ENCODE data around the gene SYTL3. TPM values are rescaled to one million over a fixed set of nuclear protein-coding genes. Genes with fewer than 3 reads are reported as not detected.
A peak's percentile ranks its signal among the peaks of the same experiment; 100 is the strongest.
"Not testable (repeated sequence)": the region's sequence is repeated elsewhere in the genome, so short reads cannot be mapped to it uniquely, and the experiment has no call there.

SYTL3 gene
- total RNA-seq, 1 experiment from 2014 or later = 17.5 TPM

DNA sequence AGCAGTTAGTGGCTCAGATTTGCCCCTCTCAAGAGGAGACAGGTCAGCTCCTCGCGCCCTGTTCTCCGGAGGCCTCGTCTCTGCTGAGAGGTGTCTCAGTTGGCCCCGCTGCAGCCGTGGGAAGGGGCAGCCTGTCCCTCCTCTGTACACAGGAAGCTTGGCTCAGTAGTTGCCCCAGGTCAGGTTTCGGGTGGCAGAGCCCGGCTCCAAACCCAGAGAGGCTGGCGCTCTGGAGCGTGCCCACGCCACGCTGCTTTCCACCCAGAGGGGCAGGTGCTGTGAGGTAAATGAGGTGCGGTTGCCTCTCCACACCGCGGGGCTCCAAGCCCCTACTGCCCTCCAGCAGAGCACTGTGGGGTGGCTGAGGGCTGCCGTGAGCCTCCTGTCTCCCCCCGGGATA, 21.3 kb upstream of the SYTL3 start:
- Histone ChIP-seq H3K27ac (no peak overlapping the region), H3K4me3 (no peak overlapping the region), H3K9me3 (replicated peaks) (no peaks in the 10 kb centered on the region), H3K27me3 (replicated peaks) (no peaks in the 10 kb centered on the region), H3K36me3 (peaks cover 53% of the 10 kb centered on the region), H3K4me1 (replicated peaks) (peaks cover 20% of the 10 kb centered on the region)
- no peak for DNase-seq (ENCODE audit: low read depth in 1 of 2, low spot score in 2 of 2)

DNA sequence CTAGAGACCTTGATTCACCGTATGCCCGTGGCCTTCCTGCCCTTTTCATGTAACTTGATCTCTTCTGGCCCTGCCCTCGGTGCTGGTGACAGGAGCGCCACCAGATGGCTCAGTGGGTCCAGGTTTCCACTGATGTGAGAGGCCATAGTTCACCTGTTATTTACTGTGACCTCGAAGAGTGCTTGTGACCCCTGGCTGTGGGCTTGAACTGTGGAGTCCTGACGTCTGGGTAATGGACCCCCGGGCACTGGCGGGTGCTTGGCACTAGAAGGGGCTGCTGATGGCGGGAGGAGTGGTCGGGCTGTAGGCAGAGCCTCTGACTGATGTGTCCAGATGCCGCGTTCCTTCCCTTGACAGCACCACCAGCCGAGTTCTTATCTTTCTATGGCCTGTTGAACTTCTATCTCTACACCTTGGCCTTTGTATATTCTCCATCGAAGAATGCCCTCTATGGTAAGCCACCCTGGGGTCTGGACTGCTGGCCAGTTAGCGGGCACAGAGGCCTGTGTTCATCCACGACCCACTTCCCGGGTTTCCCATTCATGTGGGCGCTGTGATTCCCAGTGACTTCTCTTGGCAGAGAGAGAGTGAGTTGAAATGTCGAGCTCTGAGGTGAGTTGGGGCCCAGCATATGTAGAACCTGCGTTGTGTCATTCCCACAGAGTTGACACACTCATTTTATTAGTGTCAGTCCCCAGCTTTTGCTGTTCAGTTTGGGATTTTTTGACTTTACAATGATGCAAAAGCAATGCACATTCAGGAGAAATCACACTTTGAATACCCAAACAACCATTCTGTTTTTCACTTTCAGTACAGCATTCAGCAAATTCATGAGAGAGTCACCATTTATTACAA, 20.3 kb upstream of the SYTL3 start:
- H3K4me3 ChIP-seq = no peak overlapping the region
- DNase-seq (ENCODE audit: low read depth in 1 of 2, low spot score in 2 of 2) = no peak
- H3K27me3 ChIP-seq (replicated peaks) = no peaks in the 10 kb centered on the region
- peaks cover 51% of the 10 kb centered on the region for H3K36me3 ChIP-seq
- no peak overlapping the region for H3K27ac ChIP-seq
- H3K4me1 ChIP-seq (replicated peaks) = peaks cover 20% of the 10 kb centered on the region
- no peaks in the 10 kb centered on the region for H3K9me3 ChIP-seq (replicated peaks)

DNA sequence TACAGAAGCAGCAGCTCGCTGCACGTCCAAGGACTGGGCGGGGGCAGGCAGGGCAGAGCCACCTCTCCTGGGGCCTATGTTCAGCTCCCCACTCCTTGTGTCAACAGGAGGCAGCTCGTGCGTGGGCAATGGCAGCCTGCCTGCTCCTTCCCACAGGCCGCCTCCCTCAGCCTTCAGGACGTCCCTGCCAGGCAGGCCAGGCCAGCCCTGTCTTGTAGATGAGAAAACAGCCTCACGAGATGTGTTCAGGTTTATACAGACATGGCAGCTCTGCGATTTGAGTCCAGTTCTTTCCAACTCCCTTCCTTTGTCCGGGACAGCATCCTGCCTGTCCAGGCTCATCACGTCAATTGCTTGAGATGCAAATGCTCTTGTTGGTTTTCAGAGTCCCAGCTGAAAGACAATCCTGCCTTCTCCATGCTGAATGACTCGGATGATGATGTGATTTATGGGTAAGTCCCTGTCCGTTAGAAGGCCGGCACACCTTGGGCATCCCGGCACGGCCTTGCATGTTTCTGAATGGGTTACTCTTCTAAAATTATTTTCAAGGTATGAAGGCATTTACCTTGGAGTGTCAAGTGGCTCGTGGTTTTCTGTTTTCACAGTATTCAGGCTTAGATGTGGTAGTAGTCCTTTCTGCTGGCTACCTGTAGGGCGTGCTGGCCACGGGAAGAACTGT, 18.8 kb upstream of the SYTL3 start:
- Histone ChIP-seq H3K4me1 (replicated peaks) (peaks cover 20% of the 10 kb centered on the region), H3K4me3 (no peak overlapping the region), H3K9me3 (replicated peaks) (no peaks in the 10 kb centered on the region), H3K27ac (peak overlapping the region; percentile 30), H3K27me3 (replicated peaks) (no peaks in the 10 kb centered on the region), H3K36me3 (peaks cover 60% of the 10 kb centered on the region)
- no peak for DNase-seq (ENCODE audit: low read depth in 1 of 2, low spot score in 2 of 2)

DNA sequence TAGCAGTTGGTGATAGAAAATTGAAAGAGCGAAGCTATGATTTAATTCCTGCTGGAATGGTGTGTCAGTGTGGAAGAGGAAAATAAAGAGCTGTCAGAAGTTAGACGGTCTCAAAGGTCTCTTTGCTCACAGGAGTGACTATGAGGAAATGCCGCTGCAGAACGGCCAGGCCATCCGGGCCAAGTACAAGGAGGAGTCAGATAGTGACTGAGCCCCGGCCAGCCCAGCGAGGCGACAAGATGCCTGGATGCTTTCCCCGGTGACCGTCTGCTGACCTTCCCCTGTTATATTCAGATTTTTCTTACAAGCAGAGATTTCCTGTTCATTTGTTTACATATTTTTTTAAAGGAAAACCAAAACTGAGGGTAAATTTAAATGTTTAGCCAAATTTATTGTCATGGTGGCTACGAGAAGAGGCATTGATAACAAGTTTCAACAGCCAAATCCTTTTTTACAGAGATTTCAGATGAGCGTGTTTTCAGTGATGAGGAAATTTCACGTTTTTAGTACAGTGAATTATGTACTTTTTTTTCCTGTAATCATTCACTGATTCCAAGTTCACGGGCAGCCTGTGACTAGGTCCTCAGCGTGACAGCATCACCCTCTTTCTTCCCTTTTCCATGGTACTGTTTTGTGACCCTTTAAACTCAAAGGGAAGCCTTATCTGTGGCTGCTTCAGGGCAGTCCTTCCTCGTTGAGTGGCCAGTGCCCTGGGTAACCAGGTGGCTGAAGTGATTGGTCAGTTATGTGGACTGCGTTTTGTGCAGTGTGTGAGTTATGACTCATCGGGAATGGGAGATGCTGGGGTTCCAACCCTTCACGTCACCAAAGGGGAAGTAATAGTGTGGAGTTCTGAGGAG, 17.9 kb upstream of the SYTL3 start:
- H3K4me3 ChIP-seq = no peak overlapping the region

DNA sequence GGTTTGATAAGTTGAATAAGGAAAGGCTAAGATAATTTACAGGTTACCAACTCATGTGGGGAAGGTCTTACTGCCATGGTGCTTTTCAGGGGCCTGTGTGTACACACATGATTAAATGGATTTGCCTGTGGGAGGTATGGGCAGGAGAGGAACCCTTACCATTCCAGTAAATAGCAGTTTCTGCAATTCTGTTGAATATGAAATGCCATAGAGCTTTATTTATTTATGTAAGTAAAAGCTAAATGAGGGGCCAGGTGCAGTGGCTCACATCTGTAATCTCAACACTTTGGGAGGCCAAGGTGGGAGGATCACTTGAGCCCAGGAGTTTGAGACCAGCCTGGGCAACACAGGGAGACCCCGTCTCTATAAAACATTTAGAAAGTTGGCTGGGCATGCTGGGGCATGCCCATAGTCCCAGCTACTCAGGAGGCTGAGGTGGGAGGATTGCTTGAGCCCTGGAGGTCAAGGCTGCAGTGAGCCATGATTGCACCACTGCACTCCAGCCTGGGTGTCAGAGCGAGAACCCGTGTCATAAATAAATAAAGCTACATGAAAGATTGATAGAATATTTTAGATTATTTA, 17.2 kb upstream of the SYTL3 start:
- Histone ChIP-seq H3K27ac (peak overlapping the region; percentile 0; the same call in 1 of the 2 replicates), H3K4me1 (replicated peaks) (peaks cover 20% of the 10 kb centered on the region), H3K36me3 (peaks cover 61% of the 10 kb centered on the region)
- not testable (repeated sequence) for H3K4me3 ChIP-seq; DNase-seq (ENCODE audit: low read depth in 1 of 2, low spot score in 2 of 2); H3K27me3 ChIP-seq (replicated peaks); H3K9me3 ChIP-seq (replicated peaks)

More for the DNA sequence above, 17.9 kb upstream of the SYTL3 start:
- H3K27me3 ChIP-seq (replicated peaks) = no peaks in the 10 kb centered on the region
- peak; percentile 62 to 75 for DNase-seq (ENCODE audit: low read depth in 1 of 2, low spot score in 2 of 2)
- H3K36me3 ChIP-seq = peaks cover 60% of the 10 kb centered on the region
- H3K4me1 ChIP-seq (replicated peaks) = peaks cover 20% of the 10 kb centered on the region
- H3K27ac ChIP-seq = peak overlapping the region; percentile 30
- no peaks in the 10 kb centered on the region for H3K9me3 ChIP-seq (replicated peaks)

DNA sequence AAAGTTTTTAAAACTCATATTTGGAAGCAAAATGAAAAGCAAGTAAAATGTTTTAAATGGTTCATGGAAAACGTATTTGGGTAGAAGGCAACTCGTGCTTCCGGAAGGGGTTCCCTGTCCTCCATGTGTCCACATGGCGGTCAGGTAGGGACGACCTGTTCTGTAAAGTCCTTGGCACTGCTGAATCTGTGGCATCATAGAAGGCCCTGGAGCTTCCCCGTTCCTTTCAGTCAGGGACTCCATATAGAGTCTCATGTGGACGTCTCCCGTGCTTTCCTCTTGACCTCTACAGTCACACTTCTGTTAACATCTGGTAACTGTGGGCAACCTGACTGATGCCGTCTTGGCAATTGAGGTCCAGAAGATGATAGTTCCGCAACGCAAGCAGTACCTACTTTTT, 16.7 kb upstream of the SYTL3 start:
- Histone ChIP-seq H3K4me1 (replicated peaks) (peaks cover 20% of the 10 kb centered on the region), H3K27ac (no peak overlapping the region), H3K9me3 (replicated peaks) (no peaks in the 10 kb centered on the region), H3K36me3 (peaks cover 63% of the 10 kb centered on the region), H3K27me3 (replicated peaks) (no peaks in the 10 kb centered on the region), H3K4me3 (no peak overlapping the region)
- no peak for DNase-seq (ENCODE audit: low read depth in 1 of 2, low spot score in 2 of 2)

DNA sequence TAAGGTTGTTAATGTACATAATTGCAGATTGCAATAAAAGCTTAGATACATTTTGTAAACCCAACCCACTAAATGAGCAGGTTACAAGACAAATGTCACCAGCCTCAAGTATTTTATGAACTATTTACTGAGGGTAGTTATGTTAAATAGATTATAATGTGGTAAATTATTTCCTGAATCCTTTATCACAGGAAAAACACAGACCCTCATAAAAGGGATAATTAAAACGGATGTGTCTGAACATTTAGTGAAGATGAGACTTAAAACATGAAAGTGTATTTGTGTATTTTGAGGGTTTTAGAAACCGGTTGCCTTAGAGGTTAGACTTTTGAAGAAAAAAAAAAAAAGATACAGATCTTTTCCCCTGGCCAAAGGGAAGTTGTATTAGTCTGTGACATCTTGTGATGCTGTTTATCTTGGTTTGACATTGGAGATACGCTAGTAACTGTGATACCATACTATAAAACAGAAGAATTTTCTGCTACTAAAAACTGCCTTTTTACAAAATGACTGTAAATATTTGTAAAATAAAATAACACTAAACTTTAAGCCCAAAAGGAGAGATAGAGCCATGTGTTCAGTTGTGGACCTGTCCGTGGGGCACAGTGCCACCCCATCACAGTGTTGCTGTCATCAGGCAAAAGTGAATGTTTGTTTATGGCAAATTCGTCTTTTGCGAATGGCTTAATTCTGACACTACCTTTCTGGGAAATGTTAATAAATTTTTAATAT, 15.0 kb upstream of the SYTL3 start:
- Histone ChIP-seq H3K36me3 (peaks cover 68% of the 10 kb centered on the region), H3K4me1 (replicated peaks) (peaks cover 20% of the 10 kb centered on the region), H3K27me3 (replicated peaks) (no peaks in the 10 kb centered on the region), H3K27ac (no peak overlapping the region), H3K4me3 (no peak overlapping the region), H3K9me3 (replicated peaks) (no peaks in the 10 kb centered on the region)
- DNase-seq (ENCODE audit: low read depth in 1 of 2, low spot score in 2 of 2) = no peak

DNA sequence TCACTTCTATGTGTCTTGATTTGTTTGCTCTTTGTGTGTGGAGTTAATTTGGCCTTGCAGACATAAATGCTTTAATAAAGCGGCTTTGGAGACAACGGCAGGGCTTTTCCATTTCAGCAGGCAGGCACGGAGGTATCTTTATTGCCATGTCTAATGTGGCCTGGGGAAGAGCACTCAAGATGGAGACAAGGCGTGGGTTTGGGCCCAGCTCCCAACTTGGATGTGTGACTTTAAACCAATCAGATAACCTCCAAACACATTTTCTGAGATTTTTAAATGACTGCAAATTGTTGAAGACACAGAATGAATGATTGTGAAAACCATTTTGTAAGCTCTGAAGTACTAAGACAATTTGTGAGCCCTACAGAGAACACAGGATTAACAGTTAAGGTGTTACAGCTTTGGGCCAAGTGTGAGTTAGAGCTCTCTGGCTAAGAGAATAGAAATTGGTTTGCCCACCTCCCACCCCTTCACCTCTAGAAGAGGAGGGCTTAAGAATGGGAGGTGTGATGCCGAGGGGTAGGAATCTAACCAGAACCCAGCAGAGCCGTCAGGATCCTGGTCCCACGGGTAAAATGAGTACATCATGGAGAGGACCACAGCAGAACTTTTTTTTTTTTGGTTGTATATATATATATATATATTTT, 14.3 kb upstream of the SYTL3 start:
- H3K27ac ChIP-seq = no peak overlapping the region

DNA sequence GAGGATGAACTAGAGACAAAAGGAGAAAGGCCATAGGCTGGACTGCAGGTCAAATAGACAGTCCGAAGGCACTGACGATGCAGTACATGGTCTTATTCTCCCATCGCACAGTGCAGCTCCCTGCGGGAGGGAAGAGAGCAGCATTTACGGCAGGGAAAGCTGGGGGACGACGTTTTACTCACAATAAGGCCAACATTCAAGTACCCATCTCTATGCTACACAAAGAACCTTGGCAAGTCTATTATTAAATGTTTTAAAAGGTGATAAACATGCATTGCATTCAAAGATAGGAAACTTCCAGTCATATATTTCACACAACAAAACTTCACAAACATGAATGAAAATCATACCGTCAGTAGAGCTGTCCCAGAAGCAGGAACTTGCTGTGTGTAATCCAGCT, 13.1 kb upstream of the SYTL3 start:
- Histone ChIP-seq H3K9me3 (replicated peaks) (no peaks in the 10 kb centered on the region), H3K27me3 (replicated peaks) (no peaks in the 10 kb centered on the region)

More for the DNA sequence above, 14.3 kb upstream of the SYTL3 start:
- peaks cover 20% of the 10 kb centered on the region for H3K4me1 ChIP-seq (replicated peaks)
- H3K36me3 ChIP-seq = peaks cover 69% of the 10 kb centered on the region
- no peak overlapping the region for H3K4me3 ChIP-seq
- no peak for DNase-seq (ENCODE audit: low read depth in 1 of 2, low spot score in 2 of 2)
- H3K27me3 ChIP-seq (replicated peaks) = no peaks in the 10 kb centered on the region
- H3K9me3 ChIP-seq (replicated peaks) = no peaks in the 10 kb centered on the region

DNA sequence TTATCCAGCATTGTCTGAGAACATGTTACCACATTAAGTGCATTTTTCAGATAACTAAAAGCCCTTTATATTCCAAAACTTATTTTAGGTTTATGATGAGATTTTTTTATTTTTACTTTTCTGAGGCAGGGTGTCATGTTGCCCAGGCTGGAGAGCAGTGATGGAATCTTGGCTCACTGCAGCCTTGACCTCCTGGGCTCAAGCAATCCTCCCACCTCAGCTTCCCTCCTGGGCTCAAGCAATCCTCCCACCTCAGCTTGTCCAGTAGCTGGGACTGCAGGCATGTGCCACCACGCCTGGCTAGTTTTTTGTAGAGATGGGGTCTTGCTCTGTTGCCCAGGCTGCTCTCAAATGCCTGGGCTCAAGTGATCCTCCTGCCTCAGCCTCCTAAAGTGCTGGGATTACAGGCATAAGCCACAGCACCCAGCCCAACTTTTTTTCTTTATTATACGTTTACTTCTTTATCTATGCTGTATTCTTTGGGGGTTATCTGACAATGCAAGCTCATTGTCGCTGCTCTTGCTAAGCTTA, 11.5 kb upstream of the SYTL3 start:
- Histone ChIP-seq H3K36me3 (peaks cover 78% of the 10 kb centered on the region), H3K27me3 (replicated peaks) (no peaks in the 10 kb centered on the region), H3K4me3 (no peak overlapping the region), H3K9me3 (replicated peaks) (no peaks in the 10 kb centered on the region), H3K27ac (no peak overlapping the region), H3K4me1 (replicated peaks) (peaks cover 20% of the 10 kb centered on the region)
- DNase-seq (ENCODE audit: low read depth in 1 of 2, low spot score in 2 of 2) = no peak

More for the DNA sequence above, 13.1 kb upstream of the SYTL3 start:
- DNase-seq (ENCODE audit: low read depth in 1 of 2, low spot score in 2 of 2) = no peak
- Histone ChIP-seq H3K4me3 (no peak overlapping the region), H3K27ac (no peak overlapping the region), H3K36me3 (peaks cover 73% of the 10 kb centered on the region), H3K4me1 (replicated peaks) (peaks cover 12% of the 10 kb centered on the region)

DNA sequence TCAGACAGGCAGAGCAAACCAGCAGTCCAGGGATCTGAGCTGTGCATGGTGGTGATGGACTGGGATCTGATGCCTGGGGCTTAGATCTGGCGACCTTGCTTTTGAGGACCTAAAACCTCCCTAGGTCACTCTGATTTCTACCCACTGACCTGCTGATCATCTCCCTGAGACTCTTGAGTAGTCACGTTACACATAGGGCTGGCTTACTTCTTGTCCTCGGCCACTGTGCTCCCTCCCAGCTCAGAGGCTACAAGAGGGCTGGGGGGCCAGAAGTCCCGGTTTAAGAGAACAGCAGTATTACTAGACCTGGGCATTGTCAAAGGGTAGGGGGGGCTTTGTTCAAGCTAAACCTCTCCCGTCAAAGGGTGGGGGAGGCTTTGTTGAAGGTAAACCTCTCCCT, 10.8 kb upstream of the SYTL3 start:
- H3K4me3 ChIP-seq = no peak overlapping the region
- DNase-seq (ENCODE audit: low read depth in 1 of 2, low spot score in 2 of 2) = no peak
- H3K27me3 ChIP-seq (replicated peaks) = no peaks in the 10 kb centered on the region
- peaks cover 78% of the 10 kb centered on the region for H3K36me3 ChIP-seq
- H3K9me3 ChIP-seq (replicated peaks) = no peaks in the 10 kb centered on the region
- peaks cover 23% of the 10 kb centered on the region for H3K4me1 ChIP-seq (replicated peaks)
- H3K27ac ChIP-seq = no peak overlapping the region

DNA sequence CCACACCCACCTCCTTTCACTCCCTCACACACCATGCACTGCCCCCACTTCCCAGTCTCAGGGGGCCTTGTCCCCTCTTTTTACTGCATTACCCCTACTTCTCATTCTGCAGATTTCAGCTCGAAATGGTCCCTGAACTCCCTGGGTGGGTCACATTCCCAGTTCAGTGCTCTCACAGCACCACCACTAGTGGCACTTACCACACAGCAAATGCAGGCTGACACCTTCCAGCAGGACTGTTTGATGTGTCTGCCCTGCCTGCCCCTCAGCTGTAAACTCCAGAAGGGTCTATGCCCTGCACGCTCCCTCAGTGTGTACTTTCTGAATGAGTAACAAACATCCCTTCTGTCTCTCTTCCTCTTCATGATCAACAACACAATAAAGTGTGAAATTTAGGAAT, 9.3 kb upstream of the SYTL3 start:
- Histone ChIP-seq H3K27ac (no peak overlapping the region), H3K36me3 (peaks cover 71% of the 10 kb centered on the region), H3K4me1 (replicated peaks) (peaks cover 29% of the 10 kb centered on the region), H3K4me3 (no peak overlapping the region), H3K9me3 (replicated peaks) (no peaks in the 10 kb centered on the region; the same call in 1 of the 2 replicates), H3K27me3 (replicated peaks) (no peaks in the 10 kb centered on the region)
- peak in 1 of 2 experiments; percentile 33 for DNase-seq (ENCODE audit: low read depth in 1 of 2, low spot score in 2 of 2)

Measured in SJSA1 (cell line).